Loucy (cell line): ENCODE data around the gene KAT6B.

Source experiments
- H2AFZ ChIP-seq: fragments of 200-600 bp; sonication (generic); 2 replicates; pipeline ENCODE4 v1.6.0; 2016; ENCODE audit warnings: antibody characterized with exemption, mild to moderate bottlenecking, low read length, moderate library complexity
- H3F3A ChIP-seq: fragments of 200-600 bp; 2 replicates; pipeline ENCODE4 v1.6.0; 2016; ENCODE audit warnings: antibody characterized with exemption, low read depth, mild to moderate bottlenecking
- H3K27me3 ChIP-seq: fragments of 200-600 bp; sonication (generic); 2 replicates; pipeline ENCODE4 v1.6.1; 2014; ENCODE audit warnings: low read length, mild to moderate bottlenecking; ENCODE audit not compliant: insufficient read depth, poor library complexity, severe bottlenecking
- H3K36me3 ChIP-seq: fragments of 200-600 bp; sonication (generic); 2 replicates; pipeline ENCODE4 v1.6.1; 2016; ENCODE audit warnings: low read length; ENCODE audit not compliant: insufficient read depth
- H3K4me1 ChIP-seq: fragments of 200-600 bp; sonication (generic); 2 replicates; pipeline ENCODE4 v1.5.1; 2014; ENCODE audit warnings: low read length, mild to moderate bottlenecking; ENCODE audit not compliant: insufficient read depth, poor library complexity, severe bottlenecking
- H3K4me2 ChIP-seq: fragments of 200-600 bp; sonication (generic); 2 replicates; pipeline ENCODE4 v1.6.0; 2014; ENCODE audit warnings: antibody characterized with exemption, low read length, low read depth, mild to moderate bottlenecking; ENCODE audit not compliant: poor library complexity, severe bottlenecking
- H3K4me3 ChIP-seq: fragments of 200-600 bp; sonication (generic); 2 replicates; pipeline ENCODE4 v1.5.1; 2014; ENCODE audit warnings: low read length, mild to moderate bottlenecking, mixed read lengths; ENCODE audit not compliant: poor library complexity, severe bottlenecking
- H3K79me2 ChIP-seq: fragments of 200-600 bp; sonication (generic); 2 replicates; pipeline ENCODE4 v1.6.1; 2014; ENCODE audit warnings: low read length; ENCODE audit not compliant: insufficient read depth
- H3K9ac ChIP-seq: fragments of 200-600 bp; sonication (generic); 2 replicates; pipeline ENCODE4 v1.6.0; 2014; ENCODE audit warnings: mild to moderate bottlenecking, low read depth, low read length, moderate library complexity; ENCODE audit not compliant: poor library complexity, severe bottlenecking
- H3K9me2 ChIP-seq: fragments of 200-600 bp; sonication (generic); replicated peaks from 2 replicates; pipeline ENCODE4 v1.6.1; 2016; ENCODE audit warnings: low read depth, low read length, mixed read lengths
- H3K9me3 ChIP-seq: fragments of 200-600 bp; sonication (generic); 2 replicates; pipeline ENCODE4 v1.6.1; 2014; ENCODE audit warnings: mild to moderate bottlenecking, antibody characterized with exemption, low read length, low read depth; ENCODE audit not compliant: insufficient read depth
- H4K20me1 ChIP-seq: fragments of 200-600 bp; sonication (generic); 2 replicates; pipeline ENCODE4 v1.6.0; 2014; ENCODE audit warnings: antibody characterized with exemption, low read length, mild to moderate bottlenecking; ENCODE audit not compliant: insufficient read depth, poor library complexity, severe bottlenecking
- EZH2phosphoT487 ChIP-seq: fragments of 200-600 bp; IDR thresholded peaks from 2 replicates; pipeline ENCODE4 v1.6.1; 2018; ENCODE audit warnings: antibody characterized with exemption, mild to moderate bottlenecking, moderate library complexity, borderline replicate concordance
- TF ChIP-seq, protein P1 (sequence below): fragments of 200-600 bp; sonication (generic); conservative IDR thresholded peaks from 2 replicates; pipeline ENCODE4 v1.5.1; 2014; ENCODE audit warnings: mild to moderate bottlenecking, antibody characterized with exemption, low read length

The KAT6B gene

DNA sequence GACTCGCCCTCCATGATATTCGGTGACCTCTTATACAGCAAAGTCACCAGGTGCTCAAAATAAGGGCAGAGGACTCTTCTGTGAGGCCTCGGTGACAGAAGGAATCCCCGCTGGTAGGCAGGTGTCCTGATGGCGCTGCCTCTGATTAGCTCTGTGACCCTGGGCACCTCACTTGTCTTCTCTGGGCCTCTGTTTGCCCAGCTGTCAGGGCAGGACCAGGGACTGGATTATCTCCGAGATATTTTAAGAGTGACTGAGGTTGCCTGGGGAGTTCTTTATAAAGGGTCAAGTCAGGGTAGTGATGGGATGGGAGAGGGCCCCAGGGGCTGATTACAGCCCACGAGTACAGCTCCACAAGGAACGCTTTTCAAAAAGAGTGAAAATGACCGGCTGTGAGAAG, 214.2 kb downstream of the KAT6B start:
- H3K4me2 ChIP-seq = no peak overlapping the region
- no peaks in the 10 kb centered on the region for H3K79me2 ChIP-seq
- H3K9ac ChIP-seq = no peak overlapping the region
- no peak overlapping the region for H2AFZ ChIP-seq
- H3K9me2 ChIP-seq = no peaks in the 10 kb centered on the region
- TF ChIP-seq, protein P1, sequence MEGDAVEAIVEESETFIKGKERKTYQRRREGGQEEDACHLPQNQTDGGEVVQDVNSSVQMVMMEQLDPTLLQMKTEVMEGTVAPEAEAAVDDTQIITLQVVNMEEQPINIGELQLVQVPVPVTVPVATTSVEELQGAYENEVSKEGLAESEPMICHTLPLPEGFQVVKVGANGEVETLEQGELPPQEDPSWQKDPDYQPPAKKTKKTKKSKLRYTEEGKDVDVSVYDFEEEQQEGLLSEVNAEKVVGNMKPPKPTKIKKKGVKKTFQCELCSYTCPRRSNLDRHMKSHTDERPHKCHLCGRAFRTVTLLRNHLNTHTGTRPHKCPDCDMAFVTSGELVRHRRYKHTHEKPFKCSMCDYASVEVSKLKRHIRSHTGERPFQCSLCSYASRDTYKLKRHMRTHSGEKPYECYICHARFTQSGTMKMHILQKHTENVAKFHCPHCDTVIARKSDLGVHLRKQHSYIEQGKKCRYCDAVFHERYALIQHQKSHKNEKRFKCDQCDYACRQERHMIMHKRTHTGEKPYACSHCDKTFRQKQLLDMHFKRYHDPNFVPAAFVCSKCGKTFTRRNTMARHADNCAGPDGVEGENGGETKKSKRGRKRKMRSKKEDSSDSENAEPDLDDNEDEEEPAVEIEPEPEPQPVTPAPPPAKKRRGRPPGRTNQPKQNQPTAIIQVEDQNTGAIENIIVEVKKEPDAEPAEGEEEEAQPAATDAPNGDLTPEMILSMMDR = no peak
- TF ChIP-seq EZH2phosphoT487 = no peak
- no peaks in the 10 kb centered on the region for H3K36me3 ChIP-seq
- H3K4me3 ChIP-seq = no peak overlapping the region
- no peaks in the 10 kb centered on the region for H3F3A ChIP-seq
- no peaks in the 10 kb centered on the region for H3K9me3 ChIP-seq
- no peaks in the 10 kb centered on the region for H3K4me1 ChIP-seq
- H3K27me3 ChIP-seq = no peaks in the 10 kb centered on the region
- H4K20me1 ChIP-seq = no peaks in the 10 kb centered on the region

DNA sequence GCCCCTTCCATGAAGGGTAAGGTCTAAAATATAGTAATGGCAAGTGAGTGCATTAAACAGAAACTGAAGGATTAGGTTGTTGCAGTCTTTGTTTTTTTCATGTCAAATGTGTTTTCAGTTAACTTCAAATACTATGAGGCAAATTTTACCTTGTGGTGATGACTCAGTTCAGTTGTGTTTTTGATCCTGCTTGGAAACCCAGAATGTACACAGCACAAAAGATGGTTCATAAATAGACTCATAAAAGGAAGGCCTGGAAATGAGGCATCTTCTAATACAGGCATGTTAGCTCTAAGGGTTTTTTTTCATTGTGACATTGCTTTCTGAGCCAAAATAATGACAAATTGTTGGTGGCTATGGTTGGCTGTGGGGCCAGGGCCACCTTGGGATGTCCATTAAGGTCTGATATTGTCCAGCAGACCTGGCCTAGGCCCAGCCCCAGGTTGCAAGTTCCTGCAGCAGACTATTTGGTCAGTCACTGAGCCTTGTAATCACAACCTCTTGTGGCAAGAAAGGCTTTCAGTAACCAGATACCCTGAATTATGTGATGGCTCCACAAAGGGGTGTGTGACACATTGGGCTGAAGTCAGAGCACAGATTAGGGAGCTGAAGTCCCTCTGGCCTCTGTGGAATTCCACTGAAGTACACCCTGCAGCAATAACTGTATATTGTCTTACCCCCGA, 216.0 kb downstream of the KAT6B start:
- no peaks in the 10 kb centered on the region for H3K9me2 ChIP-seq
- no peaks in the 10 kb centered on the region for H3K9me3 ChIP-seq
- H2AFZ ChIP-seq = no peak overlapping the region
- no peak overlapping the region for H3K9ac ChIP-seq
- TF ChIP-seq, protein P1 = no peak
- TF ChIP-seq EZH2phosphoT487 = no peak
- no peaks in the 10 kb centered on the region for H3K79me2 ChIP-seq
- no peak overlapping the region for H3K4me3 ChIP-seq
- no peaks in the 10 kb centered on the region for H3K4me1 ChIP-seq
- no peak overlapping the region for H3K4me2 ChIP-seq
- no peaks in the 10 kb centered on the region for H3K36me3 ChIP-seq
- no peaks in the 10 kb centered on the region for H3K27me3 ChIP-seq
- H4K20me1 ChIP-seq = no peaks in the 10 kb centered on the region
- H3F3A ChIP-seq = no peaks in the 10 kb centered on the region

- TF ChIP-seq, protein P1 = no peak
- no peak for TF ChIP-seq EZH2phosphoT487
- Histone ChIP-seq H3K9me2 (no peaks in the 10 kb centered on the region), H3K9me3 (no peaks in the 10 kb centered on the region), H3K4me1 (no peaks in the 10 kb centered on the region), H3K4me2 (no peak overlapping the region), H3K36me3 (no peaks in the 10 kb centered on the region), H3K4me3 (no peak overlapping the region), H3K9ac (no peak overlapping the region), H4K20me1 (no peaks in the 10 kb centered on the region), H2AFZ (no peak overlapping the region), H3K27me3 (no peaks in the 10 kb centered on the region), H3F3A (no peaks in the 10 kb centered on the region), H3K79me2 (no peaks in the 10 kb centered on the region)
Observed at GRCh38 chr10:75043256-75044131, 217.1 kb downstream of the KAT6B start.
